HEK293 (cell line): Measurements from ENCODE around the gene CEP41.

ENCODE experiments used
- KLF7 ChIP-seq: fragments of 450-650 bp; formaldehyde crosslinking; IDR thresholded peaks from 2 replicates; pipeline ENCODE4 v1.5.1; 2016; ENCODE audit warnings: missing biosample characterization, missing genetic modification characterization, borderline replicate concordance
- REPIN1 ChIP-seq: fragments of 450-650 bp; formaldehyde crosslinking; IDR thresholded peaks from 2 replicates; pipeline ENCODE4 v1.5.1; 2017; ENCODE audit warnings: missing biosample characterization, missing genetic modification characterization, low read depth
- SCRT1 ChIP-seq: fragments of 450-650 bp; formaldehyde crosslinking; IDR thresholded peaks from 2 replicates; pipeline ENCODE4 v1.5.1; 2016; ENCODE audit warnings: missing biosample characterization, missing genetic modification characterization, borderline replicate concordance
- ZBTB1 ChIP-seq: fragments of 450-650 bp; formaldehyde crosslinking; IDR thresholded peaks from 2 replicates; pipeline ENCODE4 v1.5.1; 2016; ENCODE audit warnings: missing biosample characterization, missing genetic modification characterization
- ZNF112 ChIP-seq: fragments of 450-650 bp; formaldehyde crosslinking; IDR thresholded peaks from 2 replicates; pipeline ENCODE4 v1.5.0; 2017; ENCODE audit warnings: missing biosample characterization, missing genetic modification characterization
- ZNF121 ChIP-seq: fragments of 450-650 bp; formaldehyde crosslinking; IDR thresholded peaks from 2 replicates; pipeline ENCODE4 v1.5.1; 2016; ENCODE audit warnings: missing biosample characterization, missing genetic modification characterization
- ZNF146 ChIP-seq: fragments of 450-650 bp; formaldehyde crosslinking; IDR thresholded peaks from 2 replicates; pipeline ENCODE4 v1.5.1; 2016; ENCODE audit warnings: missing biosample characterization, missing genetic modification characterization
- ZNF155 ChIP-seq: fragments of 450-650 bp; formaldehyde crosslinking; IDR thresholded peaks from 2 replicates; pipeline ENCODE4 v1.5.1; 2016; ENCODE audit warnings: missing biosample characterization, missing genetic modification characterization
- ZNF174 ChIP-seq: fragments of 450-650 bp; formaldehyde crosslinking; IDR thresholded peaks from 2 replicates; pipeline ENCODE4 v1.5.0; 2017; ENCODE audit warnings: missing biosample characterization, mild to moderate bottlenecking, missing genetic modification characterization
- ZNF184 ChIP-seq: fragments of 450-650 bp; IDR thresholded peaks from 2 replicates; pipeline ENCODE4 v1.5.1; 2018; ENCODE audit warnings: missing biosample characterization, mild to moderate bottlenecking, missing genetic modification characterization
- ZNF2 ChIP-seq: fragments of 450-650 bp; formaldehyde crosslinking; IDR thresholded peaks from 2 replicates; pipeline ENCODE4 v1.5.1; 2016; ENCODE audit warnings: missing biosample characterization, missing genetic modification characterization
- ZNF223 ChIP-seq: fragments of 450-650 bp; formaldehyde crosslinking; IDR thresholded peaks from 2 replicates; pipeline ENCODE4 v1.5.1; 2016; ENCODE audit warnings: missing biosample characterization, missing genetic modification characterization
- ZNF324 ChIP-seq: fragments of 450-650 bp; formaldehyde crosslinking; IDR thresholded peaks from 2 replicates; pipeline ENCODE4 v1.5.1; 2016; ENCODE audit warnings: missing biosample characterization, missing genetic modification characterization
- ZNF366 ChIP-seq: fragments of 450-650 bp; formaldehyde crosslinking; conservative IDR thresholded peaks from 2 replicates; pipeline ENCODE4 v1.5.1; 2016; ENCODE audit warnings: missing biosample characterization, missing genetic modification characterization
- ZNF416 ChIP-seq: fragments of 450-650 bp; formaldehyde crosslinking; IDR thresholded peaks from 2 replicates; pipeline ENCODE4 v1.5.1; 2016; ENCODE audit warnings: missing biosample characterization, missing genetic modification characterization
- ZNF473 ChIP-seq: fragments of 450-650 bp; formaldehyde crosslinking; IDR thresholded peaks from 2 replicates; pipeline ENCODE4 v1.5.1; 2017; ENCODE audit warnings: missing biosample characterization, missing genetic modification characterization
- ZNF48 ChIP-seq: fragments of 450-650 bp; formaldehyde crosslinking; IDR thresholded peaks from 2 replicates; pipeline ENCODE4 v1.5.1; 2016; ENCODE audit warnings: missing biosample characterization, missing genetic modification characterization
- ZNF510 ChIP-seq: fragments of 450-650 bp; formaldehyde crosslinking; IDR thresholded peaks from 2 replicates; pipeline ENCODE4 v1.5.1; 2018; ENCODE audit warnings: mild to moderate bottlenecking, missing genetic modification characterization, missing biosample characterization; ENCODE audit not compliant: insufficient replicate concordance
- ZNF514 ChIP-seq: fragments of 450-650 bp; formaldehyde crosslinking; IDR thresholded peaks from 2 replicates; pipeline ENCODE4 v1.5.1; 2016; ENCODE audit warnings: missing biosample characterization, missing genetic modification characterization
- ZNF555 ChIP-seq: fragments of 450-650 bp; formaldehyde crosslinking; conservative IDR thresholded peaks from 2 replicates; pipeline ENCODE4 v1.5.1; 2017; ENCODE audit warnings: missing biosample characterization, mild to moderate bottlenecking, missing genetic modification characterization, inconsistent platforms
- ZNF585B ChIP-seq: fragments of 450-650 bp; formaldehyde crosslinking; IDR thresholded peaks from 2 replicates; pipeline ENCODE4 v1.5.1; 2016; ENCODE audit warnings: missing biosample characterization, missing genetic modification characterization
- ZNF623 ChIP-seq: fragments of 450-650 bp; formaldehyde crosslinking; IDR thresholded peaks from 2 replicates; pipeline ENCODE4 v1.5.1; 2016; ENCODE audit warnings: missing biosample characterization, missing genetic modification characterization
- ZNF701 ChIP-seq: fragments of 450-650 bp; formaldehyde crosslinking; IDR thresholded peaks from 2 replicates; pipeline ENCODE4 v1.5.1; 2016; ENCODE audit warnings: missing biosample characterization, missing genetic modification characterization
- ZNF76 ChIP-seq: fragments of 450-650 bp; formaldehyde crosslinking; IDR thresholded peaks from 2 replicates; pipeline ENCODE4; 2016; ENCODE audit warnings: low read depth, missing biosample characterization, missing genetic modification characterization, borderline replicate concordance
- ZNF785 ChIP-seq: fragments of 450-650 bp; formaldehyde crosslinking; IDR thresholded peaks from 2 replicates; pipeline ENCODE4 v1.5.1; 2016; ENCODE audit warnings: missing biosample characterization, missing genetic modification characterization
- ZXDB ChIP-seq: fragments of 450-650 bp; formaldehyde crosslinking; IDR thresholded peaks from 2 replicates; pipeline ENCODE4 v1.5.1; 2016; ENCODE audit warnings: missing biosample characterization, missing genetic modification characterization
- TF ChIP-seq, protein P1 (sequence below): fragments of 450-650 bp; formaldehyde crosslinking; IDR thresholded peaks from 2 replicates; pipeline ENCODE4 v1.5.1; 2016; ENCODE audit warnings: missing biosample characterization, missing genetic modification characterization, low read depth
- TF ChIP-seq, protein P2 (sequence below): fragments of 450-650 bp; formaldehyde crosslinking; IDR thresholded peaks from 2 replicates; pipeline ENCODE4 v1.5.1; 2016; ENCODE audit warnings: missing biosample characterization, missing genetic modification characterization
- TF ChIP-seq, protein P3 (sequence below): fragments of 450-650 bp; formaldehyde crosslinking; optimal IDR thresholded peaks from 2 replicates; pipeline ENCODE3; 2016; ENCODE audit warnings: missing biosample characterization, mild to moderate bottlenecking, missing genetic modification characterization
- TF ChIP-seq, protein P4 (sequence below): fragments of 450-650 bp; IDR thresholded peaks from 2 replicates; pipeline ENCODE4 v1.5.1; 2018; ENCODE audit warnings: missing biosample characterization, missing genetic modification characterization
- TF ChIP-seq, protein P5 (sequence below): fragments of 450-650 bp; formaldehyde crosslinking; conservative IDR thresholded peaks from 2 replicates; pipeline ENCODE4 v1.5.1; 2016; ENCODE audit warnings: low read depth, missing biosample characterization, missing genetic modification characterization

Gene CEP41

DNA sequence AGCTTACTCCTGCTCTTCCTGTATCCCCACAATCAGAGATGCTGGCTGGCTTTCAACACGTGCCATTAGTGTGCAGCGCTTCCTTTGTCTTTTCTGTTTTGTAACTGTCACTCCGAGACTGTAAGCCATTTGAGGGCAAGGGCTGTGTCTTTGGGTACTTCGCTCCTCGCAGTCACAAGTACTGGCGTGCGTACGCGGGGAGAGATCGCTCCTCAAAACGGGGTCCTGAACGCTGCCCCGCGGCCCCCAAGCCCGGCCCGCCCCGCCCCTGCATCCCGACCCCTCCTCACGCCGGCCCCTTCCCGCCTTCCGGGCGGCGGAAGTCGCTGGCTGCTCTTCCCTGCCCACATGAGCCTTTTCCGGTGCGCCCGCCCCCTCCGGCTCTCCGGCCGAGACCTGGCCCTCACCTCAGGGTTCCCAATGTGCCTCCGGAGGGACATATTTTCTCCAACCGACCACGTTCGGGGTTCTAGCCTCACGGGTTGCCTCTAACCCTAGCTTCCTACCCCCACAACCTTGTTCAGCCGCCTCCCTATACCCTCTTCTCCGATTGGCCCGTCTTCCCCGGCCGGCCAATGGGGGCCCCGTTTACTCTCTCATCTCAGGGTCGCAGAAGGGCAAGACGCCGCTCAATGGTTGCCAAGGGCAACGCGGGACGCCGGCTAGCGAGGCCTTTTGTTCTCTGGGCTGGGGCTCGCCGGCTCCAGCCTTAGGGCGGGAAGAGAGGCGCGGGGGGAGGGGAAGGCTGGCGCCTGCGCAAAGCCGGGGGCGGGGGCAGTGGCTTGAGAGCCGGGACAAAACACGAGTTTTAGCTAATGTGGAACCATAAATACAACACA is at the start of gene CEP41 (continued):
- TF ChIP-seq, protein P1, sequence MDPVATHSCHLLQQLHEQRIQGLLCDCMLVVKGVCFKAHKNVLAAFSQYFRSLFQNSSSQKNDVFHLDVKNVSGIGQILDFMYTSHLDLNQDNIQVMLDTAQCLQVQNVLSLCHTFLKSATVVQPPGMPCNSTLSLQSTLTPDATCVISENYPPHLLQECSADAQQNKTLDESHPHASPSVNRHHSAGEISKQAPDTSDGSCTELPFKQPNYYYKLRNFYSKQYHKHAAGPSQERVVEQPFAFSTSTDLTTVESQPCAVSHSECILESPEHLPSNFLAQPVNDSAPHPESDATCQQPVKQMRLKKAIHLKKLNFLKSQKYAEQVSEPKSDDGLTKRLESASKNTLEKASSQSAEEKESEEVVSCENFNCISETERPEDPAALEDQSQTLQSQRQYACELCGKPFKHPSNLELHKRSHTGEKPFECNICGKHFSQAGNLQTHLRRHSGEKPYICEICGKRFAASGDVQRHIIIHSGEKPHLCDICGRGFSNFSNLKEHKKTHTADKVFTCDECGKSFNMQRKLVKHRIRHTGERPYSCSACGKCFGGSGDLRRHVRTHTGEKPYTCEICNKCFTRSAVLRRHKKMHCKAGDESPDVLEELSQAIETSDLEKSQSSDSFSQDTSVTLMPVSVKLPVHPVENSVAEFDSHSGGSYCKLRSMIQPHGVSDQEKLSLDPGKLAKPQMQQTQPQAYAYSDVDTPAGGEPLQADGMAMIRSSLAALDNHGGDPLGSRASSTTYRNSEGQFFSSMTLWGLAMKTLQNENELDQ (tag by site-specific recombination), result no peak
- TF ChIP-seq ZNF555 (tag by site-specific recombination) (no peak), ZNF324 (tag by site-specific recombination) (0 out of 2 replicates have a peak, but pooled peaks have one; percentile 24), ZNF223 (no peak), REPIN1 (tag by site-specific recombination) (no peak), ZNF366 (tag by site-specific recombination) (0 out of 2 replicates have a peak, but pooled peaks have one; percentile 15), ZNF473 (tag by site-specific recombination) (no peak), ZNF146 (tag by site-specific recombination) (no peak), SCRT1 (no peak), ZNF184 (tag by site-specific recombination) (no peak), ZNF48 (tag by site-specific recombination) (no peak), ZBTB1 (tag by site-specific recombination) (no peak), KLF7 (no peak), ZNF785 (tag by site-specific recombination) (no peak), ZNF585B (no peak), ZNF510 (no peak), ZNF121 (tag by site-specific recombination) (peak; percentile 97), ZNF416 (no peak), ZNF155 (tag by site-specific recombination) (no peak), ZNF514 (tag by site-specific recombination) (no peak), ZNF112 (no peak), ZXDB (tag by site-specific recombination) (peak; percentile 90), ZNF76 (tag by site-specific recombination) (peak; percentile 61; the same call in 1 of the 2 replicates), ZNF174 (tag by site-specific recombination) (no peak), ZNF2 (no peak), ZNF701 (no peak), ZNF623 (tag by site-specific recombination) (no peak)
- TF ChIP-seq, protein P2, sequence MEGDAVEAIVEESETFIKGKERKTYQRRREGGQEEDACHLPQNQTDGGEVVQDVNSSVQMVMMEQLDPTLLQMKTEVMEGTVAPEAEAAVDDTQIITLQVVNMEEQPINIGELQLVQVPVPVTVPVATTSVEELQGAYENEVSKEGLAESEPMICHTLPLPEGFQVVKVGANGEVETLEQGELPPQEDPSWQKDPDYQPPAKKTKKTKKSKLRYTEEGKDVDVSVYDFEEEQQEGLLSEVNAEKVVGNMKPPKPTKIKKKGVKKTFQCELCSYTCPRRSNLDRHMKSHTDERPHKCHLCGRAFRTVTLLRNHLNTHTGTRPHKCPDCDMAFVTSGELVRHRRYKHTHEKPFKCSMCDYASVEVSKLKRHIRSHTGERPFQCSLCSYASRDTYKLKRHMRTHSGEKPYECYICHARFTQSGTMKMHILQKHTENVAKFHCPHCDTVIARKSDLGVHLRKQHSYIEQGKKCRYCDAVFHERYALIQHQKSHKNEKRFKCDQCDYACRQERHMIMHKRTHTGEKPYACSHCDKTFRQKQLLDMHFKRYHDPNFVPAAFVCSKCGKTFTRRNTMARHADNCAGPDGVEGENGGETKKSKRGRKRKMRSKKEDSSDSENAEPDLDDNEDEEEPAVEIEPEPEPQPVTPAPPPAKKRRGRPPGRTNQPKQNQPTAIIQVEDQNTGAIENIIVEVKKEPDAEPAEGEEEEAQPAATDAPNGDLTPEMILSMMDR (tag by site-specific recombination), result no peak
- TF ChIP-seq, protein P3, sequence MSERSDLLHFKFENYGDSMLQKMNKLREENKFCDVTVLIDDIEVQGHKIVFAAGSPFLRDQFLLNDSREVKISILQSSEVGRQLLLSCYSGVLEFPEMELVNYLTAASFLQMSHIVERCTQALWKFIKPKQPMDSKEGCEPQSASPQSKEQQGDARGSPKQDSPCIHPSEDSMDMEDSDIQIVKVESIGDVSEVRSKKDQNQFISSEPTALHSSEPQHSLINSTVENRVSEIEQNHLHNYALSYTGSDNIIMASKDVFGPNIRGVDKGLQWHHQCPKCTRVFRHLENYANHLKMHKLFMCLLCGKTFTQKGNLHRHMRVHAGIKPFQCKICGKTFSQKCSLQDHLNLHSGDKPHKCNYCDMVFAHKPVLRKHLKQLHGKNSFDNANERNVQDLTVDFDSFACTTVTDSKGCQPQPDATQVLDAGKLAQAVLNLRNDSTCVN (tag by site-specific recombination), result no peak
- TF ChIP-seq, protein P4, sequence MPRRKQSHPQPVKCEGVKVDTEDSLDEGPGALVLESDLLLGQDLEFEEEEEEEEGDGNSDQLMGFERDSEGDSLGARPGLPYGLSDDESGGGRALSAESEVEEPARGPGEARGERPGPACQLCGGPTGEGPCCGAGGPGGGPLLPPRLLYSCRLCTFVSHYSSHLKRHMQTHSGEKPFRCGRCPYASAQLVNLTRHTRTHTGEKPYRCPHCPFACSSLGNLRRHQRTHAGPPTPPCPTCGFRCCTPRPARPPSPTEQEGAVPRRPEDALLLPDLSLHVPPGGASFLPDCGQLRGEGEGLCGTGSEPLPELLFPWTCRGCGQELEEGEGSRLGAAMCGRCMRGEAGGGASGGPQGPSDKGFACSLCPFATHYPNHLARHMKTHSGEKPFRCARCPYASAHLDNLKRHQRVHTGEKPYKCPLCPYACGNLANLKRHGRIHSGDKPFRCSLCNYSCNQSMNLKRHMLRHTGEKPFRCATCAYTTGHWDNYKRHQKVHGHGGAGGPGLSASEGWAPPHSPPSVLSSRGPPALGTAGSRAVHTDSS, result no peak
- TF ChIP-seq, protein P5, sequence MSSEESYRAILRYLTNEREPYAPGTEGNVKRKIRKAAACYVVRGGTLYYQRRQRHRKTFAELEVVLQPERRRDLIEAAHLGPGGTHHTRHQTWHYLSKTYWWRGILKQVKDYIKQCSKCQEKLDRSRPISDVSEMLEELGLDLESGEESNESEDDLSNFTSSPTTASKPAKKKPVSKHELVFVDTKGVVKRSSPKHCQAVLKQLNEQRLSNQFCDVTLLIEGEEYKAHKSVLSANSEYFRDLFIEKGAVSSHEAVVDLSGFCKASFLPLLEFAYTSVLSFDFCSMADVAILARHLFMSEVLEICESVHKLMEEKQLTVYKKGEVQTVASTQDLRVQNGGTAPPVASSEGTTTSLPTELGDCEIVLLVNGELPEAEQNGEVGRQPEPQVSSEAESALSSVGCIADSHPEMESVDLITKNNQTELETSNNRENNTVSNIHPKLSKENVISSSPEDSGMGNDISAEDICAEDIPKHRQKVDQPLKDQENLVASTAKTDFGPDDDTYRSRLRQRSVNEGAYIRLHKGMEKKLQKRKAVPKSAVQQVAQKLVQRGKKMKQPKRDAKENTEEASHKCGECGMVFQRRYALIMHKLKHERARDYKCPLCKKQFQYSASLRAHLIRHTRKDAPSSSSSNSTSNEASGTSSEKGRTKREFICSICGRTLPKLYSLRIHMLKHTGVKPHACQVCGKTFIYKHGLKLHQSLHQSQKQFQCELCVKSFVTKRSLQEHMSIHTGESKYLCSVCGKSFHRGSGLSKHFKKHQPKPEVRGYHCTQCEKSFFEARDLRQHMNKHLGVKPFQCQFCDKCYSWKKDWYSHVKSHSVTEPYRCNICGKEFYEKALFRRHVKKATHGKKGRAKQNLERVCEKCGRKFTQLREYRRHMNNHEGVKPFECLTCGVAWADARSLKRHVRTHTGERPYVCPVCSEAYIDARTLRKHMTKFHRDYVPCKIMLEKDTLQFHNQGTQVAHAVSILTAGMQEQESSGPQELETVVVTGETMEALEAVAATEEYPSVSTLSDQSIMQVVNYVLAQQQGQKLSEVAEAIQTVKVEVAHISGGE (tag by site-specific recombination), result peak; percentile 90
